ENCODE data around the gene NR5A2.

Gene NR5A2

GRCh38 chr1:200128944-200129879 is 101.7 kb downstream of the NR5A2 start:
- DNase-seq: peak; percentile 52

DNA sequence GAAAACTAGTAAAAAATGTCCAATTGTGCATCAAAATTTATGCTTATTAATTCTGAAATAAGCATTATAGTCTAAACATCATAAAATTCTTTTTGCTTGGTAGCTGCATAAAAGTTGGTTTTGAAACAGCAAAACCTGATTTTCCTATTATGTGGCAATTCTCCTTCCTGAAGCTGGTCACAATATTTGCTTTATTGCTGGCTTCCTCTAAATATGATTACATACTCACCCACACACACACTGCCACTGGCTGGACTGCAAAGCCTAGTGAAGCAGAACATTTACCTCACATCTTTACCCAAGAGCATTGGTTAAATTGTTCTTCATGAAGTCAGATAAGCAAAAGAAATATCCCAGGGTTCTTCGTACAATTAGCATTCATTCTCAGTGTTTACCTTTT is 103.0 kb downstream of the NR5A2 start:
- DNase-seq: no peak

- DNase-seq: no peak
Measured at GRCh38 chr1:200131551-200132125, 104.1 kb downstream of the NR5A2 start.

DNA sequence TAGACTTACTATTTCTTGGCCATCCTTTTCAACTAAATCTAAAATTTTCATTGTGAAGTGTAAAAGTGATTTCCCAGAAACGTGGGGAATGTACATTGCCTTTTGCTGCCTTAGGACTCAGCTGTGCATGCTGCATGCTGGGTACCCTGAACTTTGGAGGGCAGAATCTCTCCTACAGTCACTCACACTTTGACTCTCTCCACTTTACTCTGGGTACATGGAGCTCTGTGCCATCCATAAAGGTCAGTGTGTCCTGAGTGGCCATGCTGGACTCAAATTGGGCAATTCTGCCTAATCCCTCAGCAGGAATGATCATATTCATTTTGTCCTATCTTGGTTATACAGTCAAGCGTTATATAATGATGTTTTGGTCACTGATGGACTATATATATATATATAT is 105.6 kb downstream of the NR5A2 start:
- no peak for DNase-seq

DNA sequence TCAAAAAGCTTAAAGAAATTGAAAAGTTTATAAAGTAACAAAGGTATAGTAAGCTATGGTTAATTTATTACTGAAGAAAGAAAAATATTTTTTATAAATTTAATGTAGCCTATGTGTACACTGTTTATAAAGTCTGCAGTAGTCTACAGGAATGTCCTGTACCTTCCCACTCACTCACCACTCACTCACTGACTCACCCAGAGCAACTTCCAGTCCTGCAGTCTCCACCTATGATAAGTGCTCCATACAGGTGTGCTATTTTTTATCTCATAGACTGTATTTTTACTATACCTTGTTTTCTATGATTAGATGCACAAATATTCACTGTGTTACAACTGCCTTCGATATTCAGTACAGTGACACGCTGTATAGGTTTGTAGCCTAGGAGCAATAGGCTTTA is 106.6 kb downstream of the NR5A2 start:
- no peak for DNase-seq

- DNase-seq: no peak
Measured at GRCh38 chr1:200136384-200136783, 108.9 kb downstream of the NR5A2 start.

DNA sequence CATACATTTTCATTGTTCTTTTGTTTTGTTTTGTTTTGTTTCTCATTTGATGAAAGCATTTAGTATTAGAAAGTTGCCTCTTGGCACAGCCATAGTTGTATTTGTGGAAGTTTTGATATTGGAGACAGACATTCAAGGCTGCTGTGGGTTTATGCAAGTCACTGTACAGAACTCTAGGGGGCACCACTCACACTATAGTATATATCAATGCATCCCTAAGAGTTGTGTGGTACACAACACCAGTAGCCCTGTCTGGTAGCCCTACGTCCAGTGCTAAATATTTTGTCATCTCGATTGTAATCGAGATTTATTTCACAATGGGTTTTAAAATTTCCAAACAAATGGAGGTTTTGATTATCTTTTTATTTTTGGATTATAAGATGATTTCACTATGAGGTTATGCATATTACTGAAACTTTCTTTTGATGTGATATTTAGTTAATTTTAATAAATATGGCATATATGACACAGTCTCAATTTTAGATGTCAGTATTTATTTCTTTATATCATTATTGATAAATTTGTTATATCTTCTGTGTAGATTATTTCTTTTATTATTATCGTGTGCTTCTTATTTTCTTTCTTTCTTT is 112.2 kb downstream of the NR5A2 start:
- peak; percentile 65 for DNase-seq

DNA sequence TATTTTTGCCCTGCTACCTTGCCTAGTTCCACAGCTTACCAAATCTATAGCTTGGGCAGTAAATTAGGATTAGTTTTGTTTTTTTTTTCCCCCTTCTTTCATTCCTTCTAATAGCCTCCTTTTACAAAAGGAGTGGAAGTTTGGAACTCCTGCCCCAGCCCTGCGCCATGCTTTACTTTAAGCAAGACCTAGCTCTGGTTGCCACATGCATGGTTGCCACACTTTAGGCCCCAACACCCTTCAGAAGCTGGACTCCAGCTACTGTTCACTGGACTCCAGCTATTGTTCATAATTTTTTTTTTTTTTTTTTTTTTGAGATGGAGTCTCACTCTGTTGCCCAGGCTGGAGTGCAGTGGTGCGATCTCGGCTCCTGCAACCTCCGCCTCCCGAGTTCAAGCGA is 115.8 kb downstream of the NR5A2 start:
- no peak for DNase-seq

- DNase-seq: no peak
Measured at GRCh38 chr1:200146100-200146499, 118.6 kb downstream of the NR5A2 start.

- DNase-seq: no peak
Measured at GRCh38 chr1:200147094-200147493, 119.6 kb downstream of the NR5A2 start.

DNA sequence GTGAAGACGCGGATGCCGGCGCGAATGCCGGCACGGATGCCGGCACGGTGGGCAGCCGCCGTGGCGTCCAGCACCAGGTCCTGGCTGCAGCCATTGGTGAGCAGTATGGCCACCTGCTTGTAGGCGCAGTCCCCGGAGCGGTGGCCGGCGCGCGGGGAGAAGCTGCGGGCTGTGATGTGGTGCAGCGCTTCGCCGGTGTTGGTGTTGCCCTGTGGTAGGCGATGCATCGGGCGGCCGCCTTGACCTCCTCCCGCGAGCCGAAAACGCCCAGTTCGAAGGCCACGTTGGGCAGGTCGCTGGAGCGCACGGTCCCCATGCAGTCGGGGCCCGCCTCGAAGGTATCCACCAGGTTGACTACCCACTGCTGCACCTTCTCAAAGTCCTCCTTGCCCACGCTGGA is 120.2 kb downstream of the NR5A2 start:
- no peak for DNase-seq

- DNase-seq: peak; percentile 27
Measured at GRCh38 chr1:200150006-200150405, 122.5 kb downstream of the NR5A2 start.

DNA sequence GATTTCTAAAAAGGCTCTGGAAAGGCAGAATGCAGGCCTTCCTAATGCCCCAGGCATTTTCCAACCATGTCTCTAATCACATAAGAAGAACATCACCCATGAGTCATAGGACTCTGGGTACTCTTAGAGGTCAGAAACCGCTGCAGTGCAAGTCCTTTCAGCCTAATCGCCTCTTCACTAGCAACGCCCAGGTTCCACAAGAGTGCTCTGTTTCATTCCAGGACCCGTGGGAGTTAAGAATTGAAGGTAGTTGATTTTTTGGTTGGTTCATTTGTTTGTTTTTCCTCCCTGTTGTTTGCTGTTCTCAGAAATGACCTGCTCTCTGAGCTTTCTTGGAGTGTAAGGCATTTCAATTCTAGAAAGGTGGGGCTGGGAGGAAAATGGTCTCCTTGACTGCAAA is 123.2 kb downstream of the NR5A2 start:
- peak; percentile 52 for DNase-seq

DNA sequence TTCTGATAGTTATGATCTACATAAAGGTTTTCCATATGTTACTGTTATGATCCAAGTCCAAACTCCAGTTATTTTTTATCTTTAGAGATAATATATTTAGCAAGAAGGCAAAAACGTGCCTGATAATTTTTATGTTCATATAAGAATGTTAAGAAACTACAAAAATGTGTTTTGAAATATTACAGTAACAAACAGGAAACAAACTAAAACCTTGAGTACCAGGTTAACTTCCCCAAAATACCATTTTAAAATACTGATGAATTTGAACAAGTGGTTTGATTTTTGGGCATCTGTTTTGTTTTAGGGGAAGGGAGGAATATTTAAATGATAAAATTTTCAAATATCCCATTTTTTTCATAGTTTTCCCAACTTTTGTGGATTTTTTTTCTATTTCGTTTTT is 124.8 kb downstream of the NR5A2 start:
- no peak for DNase-seq

DNA sequence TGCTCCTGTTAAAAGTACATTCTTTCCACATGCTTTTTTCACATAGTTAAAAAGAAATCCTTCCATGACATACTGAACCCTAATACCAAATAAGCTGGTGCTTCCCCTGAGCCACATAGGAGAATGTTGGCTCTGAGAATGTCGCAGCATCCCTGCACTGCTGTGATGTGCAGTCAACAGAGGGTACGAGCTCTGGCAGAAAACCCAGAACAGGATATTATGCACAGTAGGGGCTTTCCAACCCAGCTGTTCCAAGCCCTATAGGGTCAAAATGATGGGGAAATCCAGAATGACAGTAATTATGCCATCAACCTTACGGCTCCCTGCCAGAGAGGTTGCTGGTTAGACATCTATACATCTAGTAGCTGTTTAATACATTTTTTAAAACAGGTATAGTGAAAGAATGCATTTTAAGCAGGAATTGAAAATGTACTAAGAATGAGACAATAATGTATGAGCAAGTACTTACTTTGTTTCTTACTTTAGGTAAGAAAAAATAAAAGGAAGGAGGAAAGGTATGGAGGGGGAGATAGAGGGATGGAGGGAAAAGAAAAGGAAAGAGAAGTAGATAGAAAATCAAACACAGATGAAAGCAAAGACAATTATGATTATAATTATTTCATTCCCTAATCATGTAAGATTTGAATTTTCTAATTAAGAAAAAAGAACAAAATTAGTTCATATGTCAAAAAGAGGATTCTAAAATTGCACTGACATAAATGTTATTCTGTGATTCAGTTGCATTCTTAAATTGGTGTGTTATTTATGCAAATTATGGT is 126.0 kb downstream of the NR5A2 start:
- peak; percentile 87 for DNase-seq

GRCh38 chr1:200154069-200154767 is 126.7 kb downstream of the NR5A2 start:
- peak; percentile 88 for DNase-seq

GRCh38 chr1:200157715-200158114 is 130.2 kb downstream of the NR5A2 start:
- no peak for DNase-seq

DNA sequence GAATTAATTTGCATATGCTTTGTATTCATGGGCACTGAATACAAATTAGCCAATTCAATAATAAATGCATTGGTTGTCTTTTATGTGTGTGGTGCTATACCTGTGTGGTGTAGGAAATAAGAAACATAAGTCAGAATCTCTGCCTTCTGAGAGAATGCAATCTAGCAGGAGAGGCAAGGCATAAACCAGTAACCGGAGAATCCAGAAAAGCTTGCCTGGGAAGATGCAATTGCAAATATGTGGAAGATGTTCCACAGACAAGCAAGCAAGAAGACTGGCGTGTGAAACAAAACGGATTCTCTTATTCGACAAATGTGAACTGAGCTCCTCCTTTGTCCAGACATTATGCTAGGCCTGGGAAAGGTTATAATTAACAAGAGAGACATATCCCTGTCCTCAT is 134.3 kb downstream of the NR5A2 start:
- DNase-seq: no peak

DNA sequence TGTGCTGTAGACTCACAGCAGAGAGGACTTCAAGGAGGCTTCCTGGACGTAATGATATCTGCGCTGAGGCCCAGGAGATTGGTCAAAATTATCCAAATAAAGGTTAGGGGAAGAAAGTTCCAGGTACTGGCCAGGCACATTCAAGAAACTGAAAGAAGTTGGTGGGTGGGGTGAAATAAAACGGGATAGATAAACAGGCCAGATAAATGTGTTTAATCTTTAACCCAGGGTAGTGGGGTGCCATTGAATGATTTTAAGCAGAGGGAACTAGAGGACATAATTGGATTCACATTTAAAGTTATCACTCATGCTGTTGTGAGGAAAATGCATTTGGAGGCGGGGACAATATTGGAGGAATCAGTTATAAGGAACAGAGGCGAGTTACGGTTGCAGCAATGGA is 134.7 kb downstream of the NR5A2 start:
- DNase-seq: no peak

GRCh38 chr1:200162877-200163276 is 135.4 kb downstream of the NR5A2 start:
- no peak for DNase-seq

- DNase-seq: no peak
Measured at GRCh38 chr1:200163911-200164310, 136.4 kb downstream of the NR5A2 start.

DNA sequence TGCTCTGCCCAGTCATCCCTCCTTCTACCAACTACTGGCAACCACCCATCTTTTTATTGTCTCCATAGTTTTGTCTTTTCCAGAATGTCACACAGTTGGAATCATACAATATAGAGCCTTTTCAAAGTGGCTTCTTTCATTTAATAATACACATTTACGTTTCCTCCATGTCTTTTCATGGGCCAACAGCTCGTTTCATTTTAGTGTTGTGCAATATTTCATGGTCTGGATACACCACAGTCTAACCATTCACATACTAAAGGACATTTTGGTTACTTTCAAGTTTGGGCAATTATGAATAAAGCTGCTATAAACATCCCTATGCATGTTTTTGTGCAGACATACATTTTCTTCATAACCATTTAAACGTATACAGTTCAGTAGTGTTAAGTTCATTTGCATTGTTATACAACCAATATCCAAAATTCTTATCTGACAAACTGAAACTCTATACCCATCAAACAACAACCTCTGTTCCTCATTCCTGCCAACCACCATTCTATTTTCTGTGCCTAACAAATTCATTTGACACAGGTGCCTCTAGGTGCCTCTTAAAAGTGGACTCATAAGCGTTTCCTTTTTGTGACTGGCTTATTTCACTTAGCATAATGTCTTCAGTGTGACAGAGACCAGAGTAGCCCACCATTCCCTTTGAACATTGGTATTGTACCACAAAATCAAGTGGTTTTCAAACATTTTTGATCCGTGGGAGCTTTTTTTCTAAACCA is 138.1 kb downstream of the NR5A2 start:
- no peak for DNase-seq

Measured in activated CD4-positive, alpha-beta T cell treated with anti-CD3 and anti-CD28 coated beads, Interleukin-10, Interleukin-2, amounts not matched to agents 100 ng/mL and 50 ng/mL, durations not matched to agents 16 hours and 8 hours (primary cell).